HG03108 (cell line): ENCODE data around the gene DIPK1A.
"Not testable (repeated sequence)": the region's sequence is repeated elsewhere in the genome, so short reads cannot be mapped to it uniquely, and the experiment has no call there.

ENCODE experiments used
- ATAC-seq: cut with Tn5 transposase; IDR thresholded peaks from one replicate; pipeline ENCODE4 v1.9.1; 2021; ENCODE audit warnings: moderate library complexity; ENCODE audit not compliant: unreplicated experiment

The DIPK1A gene

GRCh38 chr1:92922356-92923035, 38.8 kb downstream of the DIPK1A start:
- ATAC-seq: no peak

- ATAC-seq: no peak
Observed at GRCh38 chr1:92921031-92922023, 39.9 kb downstream of the DIPK1A start.

GRCh38 chr1:92916899-92917298, 44.4 kb downstream of the DIPK1A start:
- ATAC-seq: no peak

GRCh38 chr1:92915547-92915946, 45.7 kb downstream of the DIPK1A start:
- ATAC-seq: no peak

GRCh38 chr1:92913093-92913819, 48.0 kb downstream of the DIPK1A start:
- ATAC-seq: no peak

- no peak for ATAC-seq
Observed at GRCh38 chr1:92910081-92910480, 51.2 kb downstream of the DIPK1A start.

GRCh38 chr1:92909321-92909720, 51.9 kb downstream of the DIPK1A start:
- no peak for ATAC-seq

GRCh38 chr1:92907949-92908684, 53.1 kb downstream of the DIPK1A start:
- no peak for ATAC-seq

GRCh38 chr1:92903765-92904164, 57.5 kb downstream of the DIPK1A start:
- no peak for ATAC-seq

- no peak for ATAC-seq
Observed at GRCh38 chr1:92902406-92902744, 58.9 kb downstream of the DIPK1A start.

- no peak for ATAC-seq
Observed at GRCh38 chr1:92901699-92902405, 59.4 kb downstream of the DIPK1A start.

- ATAC-seq: no peak
Observed at GRCh38 chr1:92901126-92901525, 60.1 kb downstream of the DIPK1A start.

- ATAC-seq: no peak
Observed at GRCh38 chr1:92900539-92900938, 60.7 kb downstream of the DIPK1A start.

- ATAC-seq: no peak
Observed at GRCh38 chr1:92899780-92900179, 61.5 kb downstream of the DIPK1A start.

GRCh38 chr1:92898053-92898452, 63.2 kb downstream of the DIPK1A start:
- ATAC-seq: not testable (repeated sequence)

GRCh38 chr1:92887465-92887864, 73.8 kb downstream of the DIPK1A start:
- no peak for ATAC-seq

GRCh38 chr1:92886886-92887419, 74.3 kb downstream of the DIPK1A start:
- no peak for ATAC-seq

GRCh38 chr1:92884195-92884594, 77.1 kb downstream of the DIPK1A start:
- no peak for ATAC-seq

GRCh38 chr1:92883297-92883696, 78.0 kb downstream of the DIPK1A start:
- ATAC-seq: no peak

- ATAC-seq: no peak
Observed at GRCh38 chr1:92882819-92883218, 78.4 kb downstream of the DIPK1A start.
